SJCRH30 (cell line): Measurements from ENCODE around the gene NME9. TPM values are rescaled to one million over a fixed set of nuclear protein-coding genes. Genes with fewer than 3 reads are reported as not detected.
A peak's percentile ranks its signal among the peaks of the same experiment; 100 is the strongest.

Experiments
- DNase-seq, 2 experiments: peaks; one replicate each; pipeline ENCODE4 v3.0.0-alpha.2; 2015 to 2020
- H3K27ac ChIP-seq: fragments of 250-450 bp; sonication (Bioruptor Pico); 2 replicates; pipeline ENCODE4 v1.5.1; 2020; ENCODE audit warnings: mild to moderate bottlenecking, moderate library complexity
- H3K27me3 ChIP-seq: fragments of 250-450 bp; sonication (Bioruptor Pico); 2 replicates; pipeline ENCODE4 v1.5.1; 2020; ENCODE audit warnings: mild to moderate bottlenecking, moderate library complexity
- H3K36me3 ChIP-seq: fragments of 250-450 bp; sonication (Bioruptor Pico); 2 replicates; pipeline ENCODE4 v1.5.1; 2020; ENCODE audit warnings: mild to moderate bottlenecking, moderate library complexity
- H3K4me1 ChIP-seq: fragments of 250-450 bp; sonication (Bioruptor Pico); 2 replicates; pipeline ENCODE4 v1.5.1; 2020; ENCODE audit warnings: mild to moderate bottlenecking, moderate library complexity
- H3K4me3 ChIP-seq: fragments of 250-450 bp; sonication (Bioruptor Pico); 2 replicates; pipeline ENCODE4 v1.5.1; 2020; ENCODE audit warnings: mild to moderate bottlenecking, moderate library complexity
- H3K9me3 ChIP-seq: fragments of 250-450 bp; sonication (Bioruptor Pico); replicated peaks from 2 replicates; pipeline ENCODE4 v1.5.1; 2020; ENCODE audit warnings: mild to moderate bottlenecking, moderate library complexity
- total RNA-seq: library from RNA; depleted of rRNA; stranded (reverse); fragments of >200 nt; shearing (Covaris generic); gene quantifications from 2 replicates; pipeline ENCODE4 v1.2.3, GENCODE V29; 2014

Gene NME9
- total RNA-seq, 1 experiment from 2014 or later = 0.08 TPM

- no peaks in the 10 kb centered on the region for H3K9me3 ChIP-seq
- peak in 1 of 2 experiments; percentile 49 for DNase-seq
Measured at GRCh38 chr3:138331143-138331894, 1.7 kb upstream of the NME9 start.

DNA sequence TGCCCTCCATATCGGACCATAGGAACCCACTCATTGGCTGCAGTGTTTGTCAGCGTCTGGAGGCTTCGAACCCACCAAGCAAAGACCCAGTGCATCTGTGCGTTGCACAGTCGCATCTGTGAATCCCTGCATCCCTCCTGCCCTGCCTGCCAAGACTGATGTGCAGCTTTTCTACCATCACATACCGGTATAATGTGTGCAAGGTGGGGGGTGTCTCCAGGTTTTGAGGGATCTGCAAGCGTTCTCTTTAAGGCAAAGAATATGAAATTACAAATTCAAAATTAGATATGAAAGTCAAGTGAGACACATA, 288 bp upstream of the NME9 start:
- Histone ChIP-seq H3K9me3 (no peaks in the 10 kb centered on the region), H3K4me1 (peaks cover 18% of the 10 kb centered on the region), H3K36me3 (no peaks in the 10 kb centered on the region), H3K4me3 (peak overlapping the region; percentile 58), H3K27ac (no peak overlapping the region), H3K27me3 (no peaks in the 10 kb centered on the region)
- DNase-seq = no peak

More at GRCh38 chr3:138331143-138331894, 1.7 kb upstream of the NME9 start:
- Histone ChIP-seq H3K27me3 (no peaks in the 10 kb centered on the region), H3K36me3 (no peaks in the 10 kb centered on the region), H3K4me1 (peaks cover 18% of the 10 kb centered on the region), H3K4me3 (no peak overlapping the region), H3K27ac (no peak overlapping the region)

DNA sequence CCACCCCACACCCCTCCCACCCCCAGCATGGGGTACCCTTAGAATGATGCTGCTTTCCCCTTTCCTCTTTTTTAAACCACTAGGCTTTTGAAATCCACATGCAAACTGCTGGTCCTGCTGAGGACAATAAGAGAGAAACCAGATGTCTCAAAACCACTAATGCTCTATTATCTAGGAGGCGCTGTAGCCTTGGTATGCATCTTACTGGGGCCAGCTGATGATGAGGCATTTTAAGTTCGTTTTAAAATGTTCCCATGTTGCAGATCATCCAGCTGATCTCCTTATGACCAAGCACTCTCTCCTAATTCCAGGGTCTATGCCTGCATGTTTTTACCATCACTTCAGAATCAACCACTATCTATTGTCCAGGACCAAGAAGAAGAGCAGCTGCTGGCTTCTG, 1.3 kb downstream of the NME9 start:
- Histone ChIP-seq H3K27ac (no peak overlapping the region), H3K27me3 (no peaks in the 10 kb centered on the region)
- peak in 1 of 2 experiments; percentile 31 for DNase-seq

DNA sequence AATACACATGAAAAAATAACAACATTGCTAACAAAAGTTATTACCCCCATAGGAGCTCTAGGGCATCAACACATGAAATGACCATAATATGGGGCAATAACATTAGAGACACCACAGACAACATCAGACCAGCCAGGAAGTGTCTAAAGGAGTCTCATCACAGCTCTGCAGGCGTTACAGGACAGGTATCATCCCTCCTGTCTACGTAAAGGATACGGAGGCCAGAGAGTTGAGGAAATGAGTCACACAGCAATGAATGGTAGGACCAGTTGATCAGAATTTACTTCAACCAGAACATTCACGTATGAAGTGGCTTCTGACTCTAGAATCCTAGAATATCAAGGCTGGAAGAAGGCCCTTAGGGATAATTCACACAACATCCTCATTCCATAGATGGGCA, 1.8 kb downstream of the NME9 start:
- Histone ChIP-seq H3K4me3 (no peak overlapping the region), H3K9me3 (no peaks in the 10 kb centered on the region), H3K36me3 (no peaks in the 10 kb centered on the region), H3K4me1 (peaks cover 18% of the 10 kb centered on the region), H3K27me3 (no peaks in the 10 kb centered on the region), H3K27ac (no peak overlapping the region)
- DNase-seq = no peak

More for the DNA sequence above, 1.3 kb downstream of the NME9 start:
- Histone ChIP-seq H3K4me1 (peaks cover 18% of the 10 kb centered on the region), H3K4me3 (no peak overlapping the region), H3K9me3 (no peaks in the 10 kb centered on the region), H3K36me3 (no peaks in the 10 kb centered on the region)

DNA sequence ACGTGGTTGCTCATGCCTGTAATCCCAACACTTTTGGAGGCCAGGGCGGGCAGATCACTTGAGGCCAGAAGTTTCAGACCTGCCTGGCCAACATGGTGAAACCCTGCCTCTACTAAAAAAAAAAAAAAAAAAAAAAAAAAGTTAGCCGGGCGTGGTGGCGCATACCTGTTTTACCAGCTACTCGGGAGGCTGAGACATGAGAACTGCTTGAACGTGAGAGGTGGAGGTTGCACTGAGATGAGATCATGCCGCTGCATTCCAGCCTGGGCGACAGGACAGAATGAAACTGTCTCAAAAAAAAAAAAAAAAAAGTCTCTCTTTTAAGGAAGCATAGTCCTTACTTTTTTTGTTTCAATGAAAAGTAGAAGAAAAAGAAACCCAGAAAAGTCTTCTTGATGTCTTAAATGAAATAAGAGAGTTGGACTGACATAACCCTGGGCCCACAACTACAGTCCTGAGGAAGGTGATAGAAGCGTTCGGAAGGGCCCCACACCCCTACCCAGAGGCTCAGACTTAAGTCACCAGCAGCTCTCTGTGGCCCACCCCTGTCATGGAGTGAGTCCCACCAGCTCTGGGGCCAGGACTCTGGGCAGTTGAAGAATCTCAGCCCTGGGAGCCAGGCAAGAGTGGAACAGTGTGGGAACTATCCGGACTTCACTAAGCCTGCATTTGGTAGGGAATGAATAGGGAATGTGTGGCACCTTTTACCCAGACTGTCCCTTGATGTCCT, 2.6 kb downstream of the NME9 start:
- DNase-seq = no peak
- H3K27ac ChIP-seq = no peak overlapping the region
- H3K27me3 ChIP-seq = no peaks in the 10 kb centered on the region
- H3K9me3 ChIP-seq = no peaks in the 10 kb centered on the region
- H3K4me1 ChIP-seq = peaks cover 18% of the 10 kb centered on the region
- H3K36me3 ChIP-seq = no peaks in the 10 kb centered on the region
- no peak overlapping the region for H3K4me3 ChIP-seq

DNA sequence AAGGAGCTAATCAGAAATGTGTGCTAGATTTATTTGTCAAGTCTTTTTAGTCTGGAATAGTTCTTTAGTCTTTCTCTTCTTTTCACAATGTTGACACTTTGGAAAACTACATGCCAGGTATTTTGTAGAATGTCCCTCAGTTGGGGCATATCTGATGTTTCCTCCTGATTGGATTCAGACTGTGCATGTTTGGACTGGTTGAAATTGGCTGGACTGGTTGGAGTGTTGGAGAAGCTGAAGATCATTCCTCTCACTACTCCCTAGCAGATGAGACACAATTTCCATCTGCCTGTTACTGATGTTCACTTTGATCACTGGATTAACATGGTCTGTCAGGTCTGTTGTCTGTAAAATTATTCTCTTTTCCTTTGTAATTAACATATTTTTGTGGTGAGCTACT, 3.7 kb downstream of the NME9 start:
- DNase-seq = no peak
- H3K4me1 ChIP-seq = peaks cover 10% of the 10 kb centered on the region
- H3K4me3 ChIP-seq = no peak overlapping the region
- H3K36me3 ChIP-seq = no peaks in the 10 kb centered on the region
- H3K27me3 ChIP-seq = no peaks in the 10 kb centered on the region
- H3K27ac ChIP-seq = no peak overlapping the region
- no peaks in the 10 kb centered on the region for H3K9me3 ChIP-seq

GRCh38 chr3:138323971-138324370, 5.7 kb downstream of the NME9 start:
- Histone ChIP-seq H3K27ac (no peak overlapping the region), H3K4me3 (no peak overlapping the region), H3K36me3 (no peaks in the 10 kb centered on the region), H3K9me3 (no peaks in the 10 kb centered on the region), H3K27me3 (no peaks in the 10 kb centered on the region), H3K4me1 (peaks cover 4% of the 10 kb centered on the region; the same call in 1 of the 2 replicates)
- no peak for DNase-seq

DNA sequence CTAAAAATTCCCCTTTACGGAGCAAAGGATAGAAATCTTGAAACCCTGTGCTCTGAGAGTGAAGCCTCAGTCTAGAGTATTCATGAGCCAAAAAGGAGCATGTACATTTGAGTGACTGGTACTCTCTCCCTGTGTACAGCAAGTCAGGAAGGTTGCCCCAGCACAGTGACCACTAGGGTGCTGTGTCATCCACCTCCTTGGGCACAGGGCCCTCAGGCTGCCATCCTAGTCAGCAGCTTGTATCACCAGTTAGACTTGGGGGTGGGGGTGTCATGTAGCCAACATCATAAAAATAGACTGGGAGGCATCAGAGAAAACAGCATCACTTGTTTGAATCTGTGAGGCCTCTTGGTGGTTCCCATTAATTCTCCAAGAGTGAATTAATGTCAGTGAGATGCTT, 12.0 kb downstream of the NME9 start:
- H3K36me3 ChIP-seq = no peaks in the 10 kb centered on the region
- H3K9me3 ChIP-seq = no peaks in the 10 kb centered on the region
- no peak for DNase-seq
- no peak overlapping the region for H3K4me3 ChIP-seq
- no peaks in the 10 kb centered on the region for H3K27me3 ChIP-seq
- H3K27ac ChIP-seq = no peak overlapping the region
- H3K4me1 ChIP-seq = no peaks in the 10 kb centered on the region

DNA sequence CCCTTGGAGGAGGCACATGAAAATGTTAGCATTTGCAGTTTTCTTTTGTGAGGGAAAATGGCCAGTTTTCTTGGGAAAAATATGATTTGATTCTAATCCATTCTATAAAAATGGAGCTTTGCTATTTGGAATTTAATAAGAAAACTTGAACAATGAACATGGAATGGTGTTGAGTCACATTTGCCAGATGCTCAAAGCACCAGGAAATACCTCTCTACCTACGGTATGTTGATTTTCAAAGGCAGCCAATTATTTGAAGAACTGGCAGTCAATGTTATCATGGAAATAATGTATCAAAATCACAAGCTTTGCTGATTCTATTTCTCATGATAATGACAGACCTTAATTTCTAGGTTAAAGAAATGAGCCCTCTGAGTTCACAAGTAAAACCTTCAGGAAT, 14.9 kb downstream of the NME9 start:
- H3K4me1 ChIP-seq = no peaks in the 10 kb centered on the region
- no peaks in the 10 kb centered on the region for H3K9me3 ChIP-seq
- H3K27me3 ChIP-seq = no peaks in the 10 kb centered on the region
- H3K36me3 ChIP-seq = no peaks in the 10 kb centered on the region
- no peak overlapping the region for H3K4me3 ChIP-seq
- DNase-seq = no peak
- H3K27ac ChIP-seq = no peak overlapping the region

DNA sequence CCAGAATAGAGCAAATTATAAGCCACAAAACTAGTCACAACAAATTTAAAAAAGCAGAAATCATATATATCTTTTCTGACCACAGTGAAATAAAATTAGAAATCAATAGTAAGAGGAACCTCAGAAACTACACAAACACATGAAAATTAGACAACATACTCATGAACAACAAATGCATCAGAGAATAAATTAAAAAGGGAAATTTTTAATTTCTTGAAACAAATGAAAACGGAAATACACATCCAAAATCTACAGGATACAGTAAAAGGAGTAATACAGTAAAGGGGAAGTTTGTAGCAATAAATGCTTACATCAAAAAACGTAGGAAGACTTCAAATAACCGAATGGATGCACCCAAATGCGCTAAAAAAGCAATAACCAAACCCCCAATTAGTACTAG, 19.2 kb downstream of the NME9 start:
- H3K4me1 ChIP-seq = no peaks in the 10 kb centered on the region
- no peak overlapping the region for H3K4me3 ChIP-seq
- H3K9me3 ChIP-seq = peaks cover 7% of the 10 kb centered on the region
- no peaks in the 10 kb centered on the region for H3K27me3 ChIP-seq
- H3K36me3 ChIP-seq = no peaks in the 10 kb centered on the region
- no peak for DNase-seq
- H3K27ac ChIP-seq = no peak overlapping the region

DNA sequence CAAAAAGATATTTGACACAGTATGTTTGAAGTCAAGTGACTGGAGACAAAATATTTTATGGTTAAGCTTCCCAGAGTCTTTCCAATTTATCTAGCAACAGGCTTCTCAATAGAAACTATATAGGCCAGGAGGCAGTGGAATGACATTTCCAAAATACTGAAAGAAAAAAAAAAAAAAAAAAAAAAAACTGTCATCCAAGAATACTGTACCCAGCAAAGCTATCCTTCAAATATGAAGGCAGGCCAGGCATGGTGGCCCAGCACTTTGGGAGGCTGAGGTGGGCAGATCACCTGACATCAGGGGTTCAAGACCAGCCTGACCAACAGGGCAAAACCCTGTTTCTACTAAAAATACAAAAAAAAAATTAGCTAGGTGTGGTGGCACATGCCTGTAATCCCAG, 20.9 kb downstream of the NME9 start:
- no peak for DNase-seq
- no peaks in the 10 kb centered on the region for H3K27me3 ChIP-seq

DNA sequence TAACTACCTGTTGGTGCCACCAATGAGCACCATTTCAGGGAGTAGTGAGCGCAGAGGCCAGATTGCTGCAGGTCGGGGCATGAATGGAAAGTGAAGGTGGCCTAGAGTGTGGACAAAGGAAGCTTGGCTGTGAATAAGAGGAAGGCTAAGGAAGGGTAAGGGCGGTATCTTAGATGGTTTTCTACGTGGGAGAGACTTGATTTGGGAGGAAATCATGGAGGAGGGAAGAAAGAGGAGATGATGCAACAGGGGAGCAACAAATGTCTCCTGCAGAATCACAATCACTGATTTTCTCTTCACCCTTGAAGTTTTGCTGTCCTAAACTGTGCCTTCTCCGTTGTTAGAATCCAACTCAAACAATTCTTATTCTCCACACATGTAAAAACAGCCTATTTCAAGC, 21.8 kb downstream of the NME9 start:
- no peak for DNase-seq
- Histone ChIP-seq H3K27ac (no peak overlapping the region), H3K4me1 (no peaks in the 10 kb centered on the region), H3K9me3 (peaks cover 7% of the 10 kb centered on the region), H3K36me3 (no peaks in the 10 kb centered on the region), H3K27me3 (no peaks in the 10 kb centered on the region), H3K4me3 (no peak overlapping the region)

More for the DNA sequence above, 20.9 kb downstream of the NME9 start:
- H3K36me3 ChIP-seq = no peaks in the 10 kb centered on the region
- no peaks in the 10 kb centered on the region for H3K4me1 ChIP-seq
- no peak overlapping the region for H3K4me3 ChIP-seq
- peaks cover 7% of the 10 kb centered on the region for H3K9me3 ChIP-seq
- no peak overlapping the region for H3K27ac ChIP-seq

- Histone ChIP-seq H3K9me3 (peaks cover 5% of the 10 kb centered on the region), H3K27me3 (no peaks in the 10 kb centered on the region), H3K27ac (no peak overlapping the region), H3K36me3 (peaks cover 3% of the 10 kb centered on the region; the same call in 1 of the 2 replicates), H3K4me3 (no peak overlapping the region), H3K4me1 (no peaks in the 10 kb centered on the region)
- DNase-seq = no peak
Measured at GRCh38 chr3:138303474-138303873, 26.2 kb downstream of the NME9 start.

DNA sequence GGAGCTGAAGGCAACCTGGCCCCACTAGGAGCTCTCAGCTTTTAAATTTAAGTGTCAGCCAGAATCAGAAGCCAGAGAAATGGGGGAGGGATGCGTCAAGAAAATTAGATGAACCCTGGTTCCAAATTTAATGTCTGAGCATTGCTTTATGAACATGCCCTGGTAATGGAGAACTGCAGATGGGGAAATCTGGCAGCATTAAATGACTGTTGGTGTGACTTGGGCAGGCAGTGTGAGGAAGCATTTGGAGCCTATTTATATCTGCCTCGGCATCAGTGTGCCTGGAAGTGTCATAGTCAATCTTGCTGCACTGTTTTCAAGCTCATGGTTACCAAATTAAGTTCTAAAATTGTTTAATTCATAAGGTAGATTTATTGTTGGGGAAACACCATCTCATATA, 29.0 kb downstream of the NME9 start:
- H3K36me3 ChIP-seq = peaks cover 16% of the 10 kb centered on the region
- H3K4me1 ChIP-seq = no peaks in the 10 kb centered on the region
- no peak overlapping the region for H3K27ac ChIP-seq
- H3K27me3 ChIP-seq = no peaks in the 10 kb centered on the region
- no peak for DNase-seq
- H3K9me3 ChIP-seq = no peaks in the 10 kb centered on the region
- H3K4me3 ChIP-seq = no peak overlapping the region

- no peak for DNase-seq
- H3K36me3 ChIP-seq = peaks cover 19% of the 10 kb centered on the region
- no peak overlapping the region for H3K4me3 ChIP-seq
Measured at GRCh38 chr3:138297876-138298275, 31.8 kb downstream of the NME9 start.

More at GRCh38 chr3:138297876-138298275, 31.8 kb downstream of the NME9 start:
- Histone ChIP-seq H3K27ac (no peak overlapping the region), H3K27me3 (no peaks in the 10 kb centered on the region), H3K9me3 (no peaks in the 10 kb centered on the region), H3K4me1 (no peaks in the 10 kb centered on the region)
